GM10266 (cell line): Measurements from ENCODE around the gene TGIF1.
"Not testable (repeated sequence)": the region's sequence is repeated elsewhere in the genome, so short reads cannot be mapped to it uniquely, and the experiment has no call there.

Experiments used
- DNase-seq: peaks from one replicate; pipeline ENCODE4 v3.0.0; 2012; ENCODE audit errors: extremely low spot score
- CTCF ChIP-seq: IDR thresholded peaks from 2 replicates; pipeline ENCODE4 v1.5.1; 2012; ENCODE audit warnings: mild to moderate bottlenecking, low read depth; ENCODE audit not compliant: control insufficient read depth, insufficient read depth; ENCODE audit errors: missing control alignments

The TGIF1 gene

GRCh38 chr18:3466045-3466444, 16.1 kb downstream of the TGIF1 start:
- no peak for TF ChIP-seq CTCF
- DNase-seq = no peak

- TF ChIP-seq CTCF = no peak
- DNase-seq = no peak
These were observed 16.9 kb downstream of the TGIF1 start for GRCh38 chr18:3466872-3467271.

- no peak for DNase-seq
- TF ChIP-seq CTCF = no peak
These were observed 18.2 kb downstream of the TGIF1 start for GRCh38 chr18:3468066-3468705.

GRCh38 chr18:3468833-3469232, 18.9 kb downstream of the TGIF1 start:
- no peak for DNase-seq
- TF ChIP-seq CTCF = no peak

GRCh38 chr18:3471141-3471648, 21.2 kb downstream of the TGIF1 start:
- no peak for TF ChIP-seq CTCF
- DNase-seq = no peak

GRCh38 chr18:3472121-3472520, 22.1 kb downstream of the TGIF1 start:
- not testable (repeated sequence) for DNase-seq

- no peak for TF ChIP-seq CTCF
- no peak for DNase-seq
These were observed 22.9 kb downstream of the TGIF1 start for GRCh38 chr18:3472681-3473544.
